SU-DHL-6 (cell line): ENCODE data around the gene KIF7.

Experiments
- H2AFZ ChIP-seq: fragments of 200-600 bp; sonication (generic); 2 replicates; pipeline ENCODE4 v1.6.1; 2014; ENCODE audit warnings: low read depth, mild to moderate bottlenecking, moderate library complexity, mixed read lengths, antibody characterized with exemption, low read length; ENCODE audit not compliant: severe bottlenecking
- H3F3A ChIP-seq: fragments of 200-600 bp; shearing (Covaris generic); 2 replicates; pipeline ENCODE4 v1.6.0; 2016; ENCODE audit warnings: antibody characterized with exemption, mild to moderate bottlenecking; ENCODE audit not compliant: insufficient read depth
- H3K27ac ChIP-seq: fragments of 200-600 bp; sonication (generic); 2 replicates; pipeline ENCODE4 v1.5.1; 2016; ENCODE audit warnings: low read depth, mild to moderate bottlenecking, low read length, moderate library complexity, mixed read lengths
- H3K27me3 ChIP-seq: fragments of 200-600 bp; sonication (generic), shearing (Covaris generic); 2 replicates; pipeline ENCODE4 v1.6.0; 2014; ENCODE audit warnings: mild to moderate bottlenecking, low read length
- H3K36me3 ChIP-seq: fragments of 200-600 bp; sonication (generic); 2 replicates; pipeline ENCODE4 v1.6.1; 2014; ENCODE audit warnings: mild to moderate bottlenecking, low read length, mixed read lengths
- H3K4me2 ChIP-seq: fragments of 300-600, 200-600 bp; shearing (Covaris generic), sonication (generic); 2 replicates; pipeline ENCODE4 v1.6.0; 2014; ENCODE audit warnings: low read length, low read depth, mild to moderate bottlenecking; ENCODE audit not compliant: poor library complexity, severe bottlenecking
- H3K4me3 ChIP-seq: fragments of 200-600 bp; sonication (generic); 2 replicates; pipeline ENCODE4 v1.5.1; 2014; ENCODE audit warnings: antibody characterized with exemption, low read length, mild to moderate bottlenecking, mixed read lengths; ENCODE audit not compliant: insufficient read depth, poor library complexity, severe bottlenecking
- H3K79me2 ChIP-seq: fragments of 200-600 bp; sonication (generic); 2 replicates; pipeline ENCODE4 v1.6.1; 2014; ENCODE audit warnings: mild to moderate bottlenecking, low read length, moderate library complexity; ENCODE audit not compliant: insufficient read depth
- H3K9ac ChIP-seq: fragments of 200-600 bp; sonication (generic); 2 replicates; pipeline ENCODE4 v1.7.0; 2014; ENCODE audit warnings: mild to moderate bottlenecking, low read length
- H3K9me2 ChIP-seq: fragments of 200-600 bp; sonication (generic); replicated peaks from 2 replicates; pipeline ENCODE4 v1.6.1; 2014; ENCODE audit warnings: low read length; ENCODE audit not compliant: insufficient read depth
- H3K9me3 ChIP-seq: fragments of 200-600 bp; sonication (generic); 2 replicates; pipeline ENCODE4 v1.6.1; 2014; ENCODE audit warnings: low read length, mixed read lengths; ENCODE audit not compliant: insufficient read depth
- H4K20me1 ChIP-seq: fragments of 200-600 bp; sonication (generic); 2 replicates; pipeline ENCODE4 v1.6.1; 2014; ENCODE audit warnings: low read depth, mild to moderate bottlenecking, antibody characterized with exemption, low read length, moderate library complexity, mixed read lengths
- EZH2phosphoT487 ChIP-seq: fragments of 200-600 bp; sonication (generic), shearing (Covaris generic); conservative IDR thresholded peaks from 2 replicates; pipeline ENCODE4 v1.6.1; 2018; ENCODE audit warnings: mild to moderate bottlenecking, antibody characterized with exemption, low read length, moderate library complexity, mixed read lengths
- TF ChIP-seq, protein P1 (sequence below): fragments of 200-600 bp; sonication (generic); IDR thresholded peaks from one replicate; pipeline ENCODE4 v1.5.1; 2017; ENCODE audit warnings: antibody characterized with exemption, mild to moderate bottlenecking, low read length, moderate library complexity; ENCODE audit not compliant: insufficient read depth, poor library complexity, severe bottlenecking

Gene KIF7

DNA sequence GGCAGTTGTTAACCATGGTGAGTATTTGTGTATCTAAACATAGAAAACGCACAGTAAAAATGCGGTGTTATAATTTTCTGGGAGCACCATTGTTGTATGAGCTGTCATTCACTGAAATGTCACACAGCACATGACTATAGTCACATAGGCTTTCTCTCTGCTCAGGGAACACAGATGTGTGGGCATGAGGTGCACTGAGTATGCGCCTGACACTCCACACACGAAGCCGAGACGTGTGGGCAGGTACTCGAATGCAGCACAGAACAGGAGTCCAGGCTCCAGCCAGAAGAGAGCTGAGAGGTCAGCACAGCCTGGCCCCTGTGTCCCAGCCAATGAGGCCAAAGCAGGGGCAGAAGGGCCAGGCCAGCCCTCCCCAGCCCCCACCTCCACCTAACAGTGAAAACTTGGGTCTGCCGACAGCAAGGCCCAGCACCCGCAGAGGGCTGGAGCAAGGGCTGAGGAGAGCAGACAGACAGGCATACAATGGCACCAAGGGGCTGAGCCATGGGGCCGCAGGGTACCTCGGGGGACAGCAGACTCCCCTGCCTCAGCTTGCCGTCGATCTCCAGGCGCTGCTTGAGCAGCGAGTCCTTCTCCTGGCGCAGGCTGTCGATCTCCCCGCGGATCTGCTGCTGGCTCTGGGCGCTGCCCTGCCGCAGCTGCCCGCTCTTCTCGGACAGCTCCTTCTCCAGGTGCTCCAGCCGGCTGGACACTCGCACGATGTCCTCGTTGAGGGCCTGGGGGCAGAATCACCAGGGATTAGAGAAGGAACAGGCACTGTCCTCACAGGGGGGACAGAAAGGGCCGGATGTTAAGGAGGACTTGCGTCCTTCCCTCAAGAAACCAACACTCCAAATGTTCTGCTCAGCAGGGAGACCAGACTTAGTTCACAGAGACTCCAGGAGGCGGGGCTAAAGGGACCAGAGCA, 24.0 kb downstream of the KIF7 start:
- Histone ChIP-seq H3K27ac (no peak overlapping the region), H3K36me3 (no peaks in the 10 kb centered on the region), H3K9me2 (no peaks in the 10 kb centered on the region), H4K20me1 (no peaks in the 10 kb centered on the region), H3K4me3 (no peak overlapping the region), H3F3A (no peaks in the 10 kb centered on the region), H3K9me3 (no peaks in the 10 kb centered on the region), H2AFZ (no peak overlapping the region), H3K9ac (no peak overlapping the region), H3K27me3 (no peaks in the 10 kb centered on the region), H3K4me2 (no peak overlapping the region), H3K79me2 (no peaks in the 10 kb centered on the region)
- TF ChIP-seq EZH2phosphoT487, result no peak
- TF ChIP-seq, protein P1, sequence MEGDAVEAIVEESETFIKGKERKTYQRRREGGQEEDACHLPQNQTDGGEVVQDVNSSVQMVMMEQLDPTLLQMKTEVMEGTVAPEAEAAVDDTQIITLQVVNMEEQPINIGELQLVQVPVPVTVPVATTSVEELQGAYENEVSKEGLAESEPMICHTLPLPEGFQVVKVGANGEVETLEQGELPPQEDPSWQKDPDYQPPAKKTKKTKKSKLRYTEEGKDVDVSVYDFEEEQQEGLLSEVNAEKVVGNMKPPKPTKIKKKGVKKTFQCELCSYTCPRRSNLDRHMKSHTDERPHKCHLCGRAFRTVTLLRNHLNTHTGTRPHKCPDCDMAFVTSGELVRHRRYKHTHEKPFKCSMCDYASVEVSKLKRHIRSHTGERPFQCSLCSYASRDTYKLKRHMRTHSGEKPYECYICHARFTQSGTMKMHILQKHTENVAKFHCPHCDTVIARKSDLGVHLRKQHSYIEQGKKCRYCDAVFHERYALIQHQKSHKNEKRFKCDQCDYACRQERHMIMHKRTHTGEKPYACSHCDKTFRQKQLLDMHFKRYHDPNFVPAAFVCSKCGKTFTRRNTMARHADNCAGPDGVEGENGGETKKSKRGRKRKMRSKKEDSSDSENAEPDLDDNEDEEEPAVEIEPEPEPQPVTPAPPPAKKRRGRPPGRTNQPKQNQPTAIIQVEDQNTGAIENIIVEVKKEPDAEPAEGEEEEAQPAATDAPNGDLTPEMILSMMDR, result no peak

DNA sequence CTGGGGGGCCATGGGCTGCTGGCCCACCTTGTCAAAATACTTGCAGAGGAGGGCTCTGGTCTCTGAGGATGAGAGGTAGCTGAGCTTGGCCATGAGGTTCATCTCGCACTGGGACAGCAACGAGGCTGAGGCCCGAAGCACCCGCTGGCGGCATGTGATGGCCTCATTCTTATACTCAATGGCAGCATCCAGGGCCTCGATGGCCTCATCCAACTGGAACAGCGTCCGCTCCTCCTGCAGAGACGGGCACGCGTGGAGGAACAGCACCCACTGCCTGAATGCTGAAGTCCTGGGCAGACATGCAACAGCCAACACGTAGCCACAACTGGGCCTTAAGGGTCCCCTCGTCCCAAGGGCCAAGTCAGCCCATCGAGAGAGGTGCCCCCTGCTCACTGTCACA, 25.0 kb downstream of the KIF7 start:
- Histone ChIP-seq H3K9me2 (no peaks in the 10 kb centered on the region), H3K27me3 (no peaks in the 10 kb centered on the region), H3K27ac (no peak overlapping the region), H3F3A (no peaks in the 10 kb centered on the region), H3K4me3 (no peak overlapping the region), H3K9ac (no peak overlapping the region), H4K20me1 (no peaks in the 10 kb centered on the region), H3K4me2 (no peak overlapping the region), H3K36me3 (no peaks in the 10 kb centered on the region), H2AFZ (no peak overlapping the region), H3K9me3 (no peaks in the 10 kb centered on the region), H3K79me2 (no peaks in the 10 kb centered on the region)
- TF ChIP-seq, protein P1, result no peak
- no peak for TF ChIP-seq EZH2phosphoT487

DNA sequence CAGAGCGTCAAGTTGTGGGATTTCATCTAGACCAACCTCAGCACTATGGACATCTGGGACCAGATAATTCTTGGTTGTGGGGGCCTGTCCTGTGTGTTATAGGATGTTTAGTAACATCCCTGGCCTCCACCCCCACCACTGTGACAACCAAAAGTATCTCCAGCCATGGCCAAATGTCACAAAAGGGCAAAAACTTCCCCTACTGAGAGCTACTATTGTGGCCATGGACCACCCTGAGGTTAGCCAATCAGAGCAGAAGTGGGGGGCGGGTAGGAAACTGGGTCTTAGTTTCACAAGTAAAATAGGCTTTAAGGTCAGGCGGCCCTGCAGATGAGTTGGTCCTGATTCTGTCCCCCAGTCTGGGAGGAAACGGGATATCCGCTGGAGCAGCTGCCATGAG, 25.4 kb downstream of the KIF7 start:
- Histone ChIP-seq H3K9me3 (no peaks in the 10 kb centered on the region), H3K9me2 (no peaks in the 10 kb centered on the region), H3F3A (no peaks in the 10 kb centered on the region), H3K27me3 (no peaks in the 10 kb centered on the region), H3K4me2 (no peak overlapping the region), H3K27ac (no peak overlapping the region), H3K36me3 (no peaks in the 10 kb centered on the region), H3K9ac (no peak overlapping the region), H2AFZ (no peak overlapping the region), H3K4me3 (no peak overlapping the region), H4K20me1 (no peaks in the 10 kb centered on the region), H3K79me2 (no peaks in the 10 kb centered on the region)
- no peak for TF ChIP-seq EZH2phosphoT487
- TF ChIP-seq, protein P1, result no peak
